ENCODE data around the gene TLE7. TPM values are rescaled to one million over a fixed set of nuclear protein-coding genes. Genes with fewer than 3 reads are reported as not detected.

TLE7 gene
- total and polyA plus RNA-seq, 2 of the 4 experiments (the other 2 are of a cell fraction): not detected

- in situ Hi-C loops (cut with MboI; ENCODE audit: low sequenced_read_pairs): loop anchor here (25.0 kb wide), 1 partner anchor 703 kb away; no protein-coding TSS in a partner anchor
- Histone ChIP-seq H3K36me3 (ENCODE audit: control insufficient read depth, insufficient read depth, low read length) (no peaks in the 10 kb centered on the region), H3K4me1 (ENCODE audit: control insufficient read depth, insufficient read depth, low read length) (no peaks in the 10 kb centered on the region), H3K79me1 (ENCODE audit: low read depth in 1 of 2, low read length in 2 of 2) (no peaks in the 10 kb centered on the region), H3K4me3 (ENCODE audit: insufficient read depth, low read depth, low read length) (no peak overlapping the region), H2BK5ac (ENCODE audit: low read depth, low read length, poor library complexity, severe bottlenecking) (no peak overlapping the region), H3K4ac (ENCODE audit: low read depth, low read length) (no peak overlapping the region), H4K20me1 (ENCODE audit: insufficient read depth, low read length) (no peaks in the 10 kb centered on the region), H2BK20ac (ENCODE audit: low read depth, low read length) (no peak overlapping the region), H3K23ac (ENCODE audit: low read depth, low read length) (no peak overlapping the region), H3K56ac (ENCODE audit: extremely low read depth, insufficient read depth, low read length) (no peak overlapping the region), H4K5ac (ENCODE audit: low read depth, low read length) (no peak overlapping the region), H3K27me3 (ENCODE audit: control insufficient read depth, insufficient read depth, low read length) (peaks cover 4% of the 10 kb centered on the region), H2AK5ac (ENCODE audit: low read depth, low read length) (no peak overlapping the region), H2BK120ac (ENCODE audit: low read depth, low read length) (no peak overlapping the region), H3K18ac (ENCODE audit: low read depth, low read length) (no peak overlapping the region), H3K27ac (ENCODE audit: insufficient read depth, low read length) (no peak overlapping the region), H4K8ac (ENCODE audit: low read depth in 2 of 2, low read length in 2 of 2) (no peak overlapping the region), H3K9me3 (ENCODE audit: control insufficient read depth, insufficient read depth, low read length) (no peaks in the 10 kb centered on the region), H2AK9ac (replicated peaks; ENCODE audit: low read depth, low read length, poor library complexity) (no peak overlapping the region), H4K91ac (ENCODE audit: insufficient read depth, low read depth, low read length) (no peak overlapping the region), H2AFZ (replicated peaks; ENCODE audit: low read length, poor library complexity) (no peak overlapping the region), H3K9me1 (ENCODE audit: insufficient read depth, low read length) (no peaks in the 10 kb centered on the region), H2BK15ac (ENCODE audit: low read depth, low read length) (no peak overlapping the region), H3K9ac (ENCODE audit: low read depth, low read length) (no peak overlapping the region), H3K14ac (replicated peaks; ENCODE audit: low read depth, low read length) (no peak overlapping the region), H3K4me2 (ENCODE audit: low read depth, low read length) (no peak overlapping the region)
- no TSS peak for BruUV-seq (replicated peaks)
- dilution Hi-C loops (cut with HindIII; ENCODE audit: low sequenced_read_pairs, unreplicated experiment): no loop called here
- TF ChIP-seq BHLHE40 (IDR thresholded peaks at IDR 0.05; ENCODE audit: low read depth, low read length) (no peak), RCOR1 (IDR thresholded peaks at IDR 0.05; ENCODE audit: insufficient replicate concordance, low read length) (no peak), FOS (IDR thresholded peaks at IDR 0.05; ENCODE audit: low read depth, low read length) (no peak), CHD1 (IDR thresholded peaks at IDR 0.05; ENCODE audit: low read depth, low read length) (no peak), ELK1 (IDR thresholded peaks at IDR 0.05; ENCODE audit: borderline replicate concordance, low read depth, low read length) (no peak), NFE2L2 (IDR thresholded peaks at IDR 0.05; ENCODE audit: low read depth, low read length) (no peak), RFX5 (IDR thresholded peaks at IDR 0.05; ENCODE audit: low read depth, low read length) (no peak), SMC3 (IDR thresholded peaks at IDR 0.05; ENCODE audit: low read depth, low read length) (no peak), MAZ (IDR thresholded peaks at IDR 0.05; ENCODE audit: borderline replicate concordance, low read depth, low read length) (no peak), MXI1 (IDR thresholded peaks at IDR 0.05; ENCODE audit: borderline replicate concordance, low read depth, low read length) (no peak), POLR2A (IDR thresholded peaks at IDR 0.05; ENCODE audit: low read depth, low read length) (no peak), CEBPB (IDR thresholded peaks at IDR 0.05; ENCODE audit: low read depth, low read length) (no peak), RAD21 (IDR thresholded peaks at IDR 0.05; ENCODE audit: low read length) (no peak), MAFK (IDR thresholded peaks at IDR 0.05; ENCODE audit: low read depth, low read length) (no peak), USF2 (IDR thresholded peaks at IDR 0.05; ENCODE audit: low read depth, low read length) (no peak)
- TF ChIP-seq, protein P1, sequence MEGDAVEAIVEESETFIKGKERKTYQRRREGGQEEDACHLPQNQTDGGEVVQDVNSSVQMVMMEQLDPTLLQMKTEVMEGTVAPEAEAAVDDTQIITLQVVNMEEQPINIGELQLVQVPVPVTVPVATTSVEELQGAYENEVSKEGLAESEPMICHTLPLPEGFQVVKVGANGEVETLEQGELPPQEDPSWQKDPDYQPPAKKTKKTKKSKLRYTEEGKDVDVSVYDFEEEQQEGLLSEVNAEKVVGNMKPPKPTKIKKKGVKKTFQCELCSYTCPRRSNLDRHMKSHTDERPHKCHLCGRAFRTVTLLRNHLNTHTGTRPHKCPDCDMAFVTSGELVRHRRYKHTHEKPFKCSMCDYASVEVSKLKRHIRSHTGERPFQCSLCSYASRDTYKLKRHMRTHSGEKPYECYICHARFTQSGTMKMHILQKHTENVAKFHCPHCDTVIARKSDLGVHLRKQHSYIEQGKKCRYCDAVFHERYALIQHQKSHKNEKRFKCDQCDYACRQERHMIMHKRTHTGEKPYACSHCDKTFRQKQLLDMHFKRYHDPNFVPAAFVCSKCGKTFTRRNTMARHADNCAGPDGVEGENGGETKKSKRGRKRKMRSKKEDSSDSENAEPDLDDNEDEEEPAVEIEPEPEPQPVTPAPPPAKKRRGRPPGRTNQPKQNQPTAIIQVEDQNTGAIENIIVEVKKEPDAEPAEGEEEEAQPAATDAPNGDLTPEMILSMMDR (conservative IDR thresholded peaks at IDR 0.05; ENCODE audit: low read depth, low read length): no peak
- ChIA-PET CTCF (interaction anchor here (1.3 kb wide), 1 partner anchor 10 kb away, joined by 6 read pairs; no protein-coding TSS in a partner anchor), POLR2A (ENCODE audit: unreplicated experiment) (no interaction called here)
- intact Hi-C loops (cut with micrococcal nuclease): loop anchor here (10.0 kb wide), 1 partner anchor 124 kb away; no protein-coding TSS in a partner anchor
- DNase-seq (no peak), ATAC-seq (ENCODE audit: low read depth) (no peak)
Observed at GRCh38 chr16:71490361-71490760, 48.5 kb upstream of the TLE7 start.
